Naive B cell (primary cell): Measurements from ENCODE around the gene CHCHD6. TPM values are rescaled to one million over a fixed set of nuclear protein-coding genes. Genes with fewer than 3 reads are reported as not detected.

Experiments
- ATAC-seq, 2 donors: fragments of 150-1000 bp; cut with Tn5 transposase; 2 replicates each; pipeline ENCODE4 v1.10.0; 2021; ENCODE audit warnings: low read depth in 2 of 2, mild to moderate bottlenecking in 2 of 2, moderate library complexity in 2 of 2
- DNase-seq: peaks from one replicate; pipeline ENCODE4 v3.0.0; 2022
- H3K27ac Mint-ChIP-seq, 6 donors: one replicate each; pipeline ENCODE4 v1.8.0; 2020 to 2022; ENCODE audit warnings: mild to moderate bottlenecking in 6 of 6, mixed read lengths in 6 of 6, moderate library complexity in 5 of 6, inconsistent platforms in 2 of 6
- H3K27me3 Mint-ChIP-seq, 3 donors: one replicate each; pipeline ENCODE4 v1.8.0; 2021 to 2022; ENCODE audit warnings: mixed read lengths in 3 of 3, mild to moderate bottlenecking in 1 of 3
- H3K36me3 Mint-ChIP-seq, 2 donors: one replicate each; pipeline ENCODE4 v1.8.0; 2020 to 2022; ENCODE audit warnings: mixed read lengths in 2 of 2, inconsistent platforms in 1 of 2, mild to moderate bottlenecking in 1 of 2
- H3K4me1 Mint-ChIP-seq, 3 donors: one replicate each; pipeline ENCODE4 v1.8.0; 2020 to 2022; ENCODE audit warnings: mixed read lengths in 3 of 3, inconsistent platforms in 1 of 3, mild to moderate bottlenecking in 1 of 3, moderate library complexity in 1 of 3
- H3K4me3 Mint-ChIP-seq, 8 donors: one replicate each; pipeline ENCODE4 v1.8.0; 2020 to 2022; ENCODE audit warnings: mild to moderate bottlenecking in 8 of 8, mixed read lengths in 8 of 8, moderate library complexity in 8 of 8, inconsistent platforms in 2 of 8
- H3K9me3 Mint-ChIP-seq, 7 donors: one replicate each; pipeline ENCODE4 v1.8.0; 2020 to 2022; ENCODE audit warnings: mixed read lengths in 7 of 7, mild to moderate bottlenecking in 5 of 7, inconsistent platforms in 2 of 7, moderate library complexity in 1 of 7
- polyA plus RNA-seq, 6 donors: library from polyadenylated mRNA; unstranded; fragments of 300-500 nt; fragmentation: Illumina TruSeq; gene quantifications; one replicate each; pipeline ENCODE4 v1.2.3, GENCODE V29; 2021; ENCODE audit warnings: low read depth in 6 of 6

CHCHD6 gene
- polyA plus RNA-seq, 6 donors from 2014 or later, result 8.7 to 16.3 (median 11.1) TPM

DNA sequence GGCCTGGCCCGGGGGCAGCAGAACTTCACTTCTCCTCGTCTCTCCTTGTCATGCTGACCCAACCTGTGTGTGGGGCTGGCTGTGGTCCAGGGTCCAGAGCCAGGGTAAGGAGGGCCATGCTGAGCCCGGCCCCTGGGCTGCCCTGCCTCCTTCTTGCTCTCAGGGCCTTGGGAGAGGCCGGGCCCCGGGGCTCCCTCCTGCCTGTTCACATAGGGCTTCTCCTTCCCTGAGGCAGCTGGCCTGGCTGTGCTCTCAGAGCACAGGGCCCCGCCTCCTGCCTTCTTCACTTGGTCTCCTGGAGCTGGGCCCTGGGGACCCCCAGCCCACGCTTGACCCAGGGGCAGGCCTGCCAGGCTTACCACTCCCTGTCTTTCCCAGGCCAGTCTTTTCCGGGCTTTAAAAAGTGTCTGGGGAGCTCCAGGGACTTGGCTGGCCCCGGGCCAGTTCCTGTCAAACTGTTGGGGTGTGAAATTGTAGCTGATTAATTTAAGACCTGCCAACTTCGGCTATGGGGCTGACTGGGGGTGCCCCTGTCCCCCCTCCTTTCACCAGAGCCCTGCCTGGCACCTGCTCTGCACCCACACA lies 290.7 kb downstream of the CHCHD6 start:
- Mint-ChIP-seq H3K4me3 (peak overlapping the region in 1 of 8 donors; percentile 40), H3K4me1 (peaks cover 8 to 16% (median 16%) of the 10 kb centered on the region in 3 donors), H3K9me3 (no peaks in the 10 kb centered on the region), H3K27ac (peak overlapping the region in 1 of 6 donors; percentile 33), H3K36me3 (peaks cover 0 to 3% of the 10 kb centered on the region in 2 donors), H3K27me3 (no peaks in the 10 kb centered on the region)
- DNase-seq (no peak), ATAC-seq (peak in 1 of 2 donors; percentile 30)

DNA sequence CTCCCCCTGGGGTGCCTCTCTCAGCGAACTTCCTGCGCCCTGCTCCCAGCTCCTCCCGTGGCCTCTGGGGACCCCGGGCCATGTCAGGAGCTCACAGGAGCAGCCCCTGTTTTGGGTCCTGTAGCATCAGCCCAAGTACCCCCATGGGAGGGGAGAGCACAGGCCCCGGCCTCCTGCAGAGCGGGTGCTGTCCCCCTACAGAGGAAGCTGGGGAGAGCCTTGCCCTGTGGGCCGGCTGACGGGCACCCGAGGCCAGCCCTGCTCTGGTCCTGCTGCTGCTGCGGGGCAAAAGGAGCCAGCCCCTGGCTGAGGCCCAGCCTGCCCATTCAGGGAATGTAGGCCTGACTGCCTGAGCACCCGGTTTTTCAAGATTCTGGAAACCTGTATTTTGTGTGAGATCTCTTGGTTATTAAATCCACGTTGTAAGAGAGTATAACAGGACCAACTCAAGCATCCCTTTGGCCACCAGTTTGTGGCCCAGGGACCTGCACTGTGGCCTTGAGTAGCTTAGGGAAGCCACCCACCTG lies 291.3 kb downstream of the CHCHD6 start:
- Mint-ChIP-seq H3K9me3 (no peaks in the 10 kb centered on the region), H3K4me1 (peaks cover 8 to 16% (median 16%) of the 10 kb centered on the region in 3 donors), H3K27me3 (no peaks in the 10 kb centered on the region), H3K27ac (no peak overlapping the region), H3K4me3 (no peak overlapping the region), H3K36me3 (peaks cover 0 to 3% of the 10 kb centered on the region in 2 donors)
- ATAC-seq (no peak), DNase-seq (no peak)

DNA sequence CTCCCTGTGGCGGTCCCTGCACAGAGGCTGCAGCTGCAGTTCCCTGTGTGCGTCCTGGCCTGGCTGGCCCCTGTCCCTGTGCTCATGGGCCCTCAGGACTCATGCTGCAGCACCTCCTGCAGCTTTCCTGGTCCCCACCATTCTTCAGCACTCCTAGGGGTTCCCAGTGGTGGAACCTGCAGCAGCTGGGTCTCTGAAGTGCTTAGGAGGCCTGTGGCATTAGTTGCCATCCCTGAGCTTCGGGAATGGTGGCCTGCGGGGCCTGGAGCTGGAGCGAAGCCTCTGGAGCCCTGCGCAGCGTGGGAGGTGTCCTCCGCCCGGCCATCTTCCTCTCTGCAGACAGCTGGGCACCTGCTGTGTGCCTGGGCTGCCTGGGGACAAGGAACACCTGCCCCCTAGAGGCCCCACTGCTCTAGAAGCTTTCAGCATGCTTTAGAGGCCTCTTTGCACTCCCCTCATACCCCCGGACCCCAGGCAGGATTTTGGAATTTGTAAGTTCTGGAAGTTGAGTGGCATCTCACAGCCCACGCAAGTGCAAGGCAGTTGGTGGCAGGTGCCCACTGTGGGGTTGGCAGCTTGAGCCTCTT lies 292.0 kb downstream of the CHCHD6 start:
- Mint-ChIP-seq H3K27ac (no peak overlapping the region), H3K27me3 (no peaks in the 10 kb centered on the region), H3K9me3 (no peaks in the 10 kb centered on the region), H3K4me1 (peaks cover 8 to 16% (median 13%) of the 10 kb centered on the region in 3 donors), H3K36me3 (peaks cover 0 to 3% of the 10 kb centered on the region in 2 donors), H3K4me3 (no peak overlapping the region)
- DNase-seq (no peak), ATAC-seq (no peak)

DNA sequence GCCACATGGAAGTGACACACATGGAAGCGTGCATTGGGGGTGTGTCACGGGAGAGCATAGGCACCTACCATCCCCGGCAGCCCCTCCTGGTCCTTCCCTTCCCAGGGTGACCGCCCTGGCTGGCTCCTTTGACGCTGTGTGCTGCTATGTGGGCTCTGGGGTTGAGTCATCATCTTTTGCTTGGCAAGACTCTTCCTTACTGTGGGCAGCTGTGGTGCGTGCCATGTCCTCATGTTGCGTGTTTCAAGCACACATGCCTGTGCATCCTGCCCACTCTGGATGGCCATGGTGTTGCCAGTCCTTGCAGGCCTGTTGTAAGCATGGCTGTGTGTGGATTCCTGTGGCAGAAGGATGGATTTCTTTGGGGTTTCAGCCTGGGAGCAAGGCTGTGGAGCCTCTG lies 292.9 kb downstream of the CHCHD6 start:
- Mint-ChIP-seq H3K4me1 (peaks cover 8 to 16% (median 13%) of the 10 kb centered on the region in 3 donors), H3K27ac (no peak overlapping the region), H3K9me3 (no peaks in the 10 kb centered on the region), H3K4me3 (no peak overlapping the region), H3K27me3 (no peaks in the 10 kb centered on the region), H3K36me3 (peaks cover 0 to 3% of the 10 kb centered on the region in 2 donors)
- DNase-seq (no peak), ATAC-seq (no peak)

DNA sequence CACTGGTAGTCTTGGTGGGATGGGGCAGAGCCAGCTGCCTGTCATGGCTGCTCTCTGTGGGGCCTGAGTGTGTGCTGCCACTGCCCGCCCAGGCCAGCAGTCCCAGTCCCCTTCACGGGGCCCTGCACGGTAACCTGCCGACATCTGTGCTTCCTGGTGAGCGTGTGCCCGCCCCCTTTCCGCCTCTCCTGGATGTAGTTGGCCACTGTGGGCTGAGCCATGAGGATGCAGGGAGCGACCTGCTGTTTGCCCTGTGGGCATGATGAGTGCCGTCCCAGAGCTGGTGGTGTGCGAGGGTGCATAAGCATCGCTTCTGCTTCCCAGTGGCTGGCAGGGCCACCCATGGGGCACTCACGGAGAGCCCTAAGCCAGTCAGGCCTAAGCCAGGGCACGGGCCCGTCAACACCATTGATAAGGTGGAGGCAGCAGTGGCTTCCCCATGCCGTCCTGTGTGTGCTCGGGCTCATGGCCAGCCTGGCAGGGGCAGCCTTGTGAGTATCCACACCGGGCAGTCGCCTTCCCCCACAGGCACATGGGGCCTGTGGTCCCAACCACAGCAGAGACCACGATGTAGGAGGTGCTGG lies 293.5 kb downstream of the CHCHD6 start:
- DNase-seq (no peak), ATAC-seq (no peak)
- H3K36me3 Mint-ChIP-seq, result peaks cover 0 to 3% of the 10 kb centered on the region in 2 donors
- no peaks in the 10 kb centered on the region for H3K27me3 Mint-ChIP-seq
- no peak overlapping the region for H3K4me3 Mint-ChIP-seq
- H3K27ac Mint-ChIP-seq, result peak overlapping the region in 1 of 6 donors; percentile 62
- peaks cover 8 to 16% (median 13%) of the 10 kb centered on the region in 3 donors for H3K4me1 Mint-ChIP-seq
- H3K9me3 Mint-ChIP-seq, result no peaks in the 10 kb centered on the region

DNA sequence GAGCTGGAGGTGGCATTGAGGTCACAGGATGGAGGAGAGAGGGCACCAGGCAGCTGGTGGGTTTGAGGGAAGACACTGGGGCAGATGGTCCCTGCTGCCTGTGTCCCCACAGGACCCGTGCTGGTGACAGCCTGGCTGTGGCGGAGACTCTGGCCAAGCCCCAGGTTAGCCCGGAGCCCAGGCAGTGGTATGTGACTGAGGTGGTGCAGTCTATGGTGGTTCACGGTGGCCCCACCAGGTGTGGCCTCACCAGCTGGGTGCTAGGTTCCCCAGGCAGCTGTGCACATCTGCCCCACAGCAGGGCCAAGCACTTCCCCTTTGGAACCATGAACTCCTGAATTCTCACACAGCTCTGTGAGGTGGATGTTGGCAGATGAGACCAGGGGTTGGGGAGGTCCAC lies 294.3 kb downstream of the CHCHD6 start:
- DNase-seq, result no peak
- H3K27me3 Mint-ChIP-seq, result no peaks in the 10 kb centered on the region
- no peak for ATAC-seq
- H3K36me3 Mint-ChIP-seq, result peaks cover 0 to 3% of the 10 kb centered on the region in 2 donors
- no peak overlapping the region for H3K27ac Mint-ChIP-seq
- H3K4me3 Mint-ChIP-seq, result no peak overlapping the region
- peaks cover 8 to 16% (median 13%) of the 10 kb centered on the region in 3 donors for H3K4me1 Mint-ChIP-seq
- no peaks in the 10 kb centered on the region for H3K9me3 Mint-ChIP-seq

DNA sequence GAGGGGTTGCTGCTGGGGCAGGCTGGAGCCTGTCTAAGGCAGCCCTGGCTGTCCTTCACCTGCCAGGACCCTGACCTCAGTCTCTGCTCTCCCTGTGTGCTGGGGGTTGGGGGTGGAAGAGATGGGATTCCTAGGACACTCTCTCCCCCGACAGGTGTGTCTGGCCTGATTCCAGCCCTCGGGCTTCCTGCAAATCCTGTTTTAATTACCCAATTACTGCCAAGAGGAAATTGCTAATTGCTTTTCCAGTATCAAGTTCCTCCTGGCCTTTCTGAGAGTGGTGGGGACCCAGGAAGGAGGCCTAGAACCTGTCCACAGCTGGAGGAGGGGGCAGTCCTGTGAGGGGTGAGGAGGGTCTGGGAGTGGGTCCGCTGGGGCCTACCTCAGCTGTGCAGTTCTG lies 294.7 kb downstream of the CHCHD6 start:
- H3K4me3 Mint-ChIP-seq, result no peak overlapping the region
- ATAC-seq (no peak), DNase-seq (no peak)
- H3K27me3 Mint-ChIP-seq, result no peaks in the 10 kb centered on the region
- no peak overlapping the region for H3K27ac Mint-ChIP-seq
- H3K4me1 Mint-ChIP-seq, result peaks cover 8 to 16% (median 12%) of the 10 kb centered on the region in 3 donors
- no peaks in the 10 kb centered on the region for H3K9me3 Mint-ChIP-seq
- H3K36me3 Mint-ChIP-seq, result peaks cover 0 to 2% of the 10 kb centered on the region in 2 donors

DNA sequence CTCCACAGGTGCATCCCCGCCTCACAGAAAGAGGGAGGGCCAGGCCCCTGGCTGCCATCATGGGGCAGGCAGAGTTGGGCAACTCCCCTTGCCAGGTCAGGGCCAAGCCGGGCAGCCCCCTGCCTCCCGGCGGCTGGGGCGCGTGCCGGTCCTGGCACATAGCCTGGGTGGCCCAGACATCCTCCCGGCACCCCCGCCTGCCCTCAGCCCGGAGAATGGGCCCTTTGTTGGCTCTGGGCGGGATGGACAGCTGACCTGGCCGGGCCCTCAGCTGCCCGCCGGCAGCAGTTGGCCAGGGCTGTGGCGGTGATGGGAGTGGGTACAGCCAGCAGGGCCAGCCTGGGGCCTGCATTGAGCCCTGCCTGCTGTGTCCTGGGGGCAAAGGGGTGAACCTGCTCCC lies 295.3 kb downstream of the CHCHD6 start:
- Mint-ChIP-seq H3K36me3 (no peaks in the 10 kb centered on the region), H3K27me3 (no peaks in the 10 kb centered on the region), H3K4me3 (no peak overlapping the region), H3K27ac (no peak overlapping the region), H3K9me3 (no peaks in the 10 kb centered on the region), H3K4me1 (peaks cover 7 to 12% (median 9%) of the 10 kb centered on the region in 3 donors)
- no peak for DNase-seq
- no peak for ATAC-seq

DNA sequence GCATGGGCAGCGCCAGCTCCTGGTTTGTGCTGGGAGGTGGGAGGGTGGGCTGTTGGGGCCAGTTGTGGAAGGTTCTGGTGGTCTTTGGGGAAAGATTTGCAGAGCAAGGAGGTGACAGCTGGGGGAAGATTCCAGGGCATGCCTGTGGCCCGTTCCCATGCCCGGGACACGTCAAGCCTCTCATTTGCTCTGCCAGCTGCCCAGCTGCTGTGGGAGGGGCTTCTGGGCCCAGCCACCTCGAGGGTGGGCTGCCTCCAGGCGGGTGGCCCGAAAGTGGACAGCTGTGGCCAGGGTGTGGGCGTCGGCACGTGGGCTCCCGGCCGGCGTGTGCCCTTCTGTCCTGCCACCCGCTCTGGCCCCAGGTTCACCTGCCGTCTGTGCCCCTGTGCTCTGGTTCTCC lies 296.1 kb downstream of the CHCHD6 start:
- Mint-ChIP-seq H3K4me3 (no peak overlapping the region), H3K4me1 (peaks cover 3 to 5% (median 4%) of the 10 kb centered on the region in 3 donors), H3K27me3 (no peaks in the 10 kb centered on the region), H3K27ac (no peak overlapping the region), H3K36me3 (no peaks in the 10 kb centered on the region), H3K9me3 (no peaks in the 10 kb centered on the region)
- ATAC-seq (no peak), DNase-seq (no peak)

DNA sequence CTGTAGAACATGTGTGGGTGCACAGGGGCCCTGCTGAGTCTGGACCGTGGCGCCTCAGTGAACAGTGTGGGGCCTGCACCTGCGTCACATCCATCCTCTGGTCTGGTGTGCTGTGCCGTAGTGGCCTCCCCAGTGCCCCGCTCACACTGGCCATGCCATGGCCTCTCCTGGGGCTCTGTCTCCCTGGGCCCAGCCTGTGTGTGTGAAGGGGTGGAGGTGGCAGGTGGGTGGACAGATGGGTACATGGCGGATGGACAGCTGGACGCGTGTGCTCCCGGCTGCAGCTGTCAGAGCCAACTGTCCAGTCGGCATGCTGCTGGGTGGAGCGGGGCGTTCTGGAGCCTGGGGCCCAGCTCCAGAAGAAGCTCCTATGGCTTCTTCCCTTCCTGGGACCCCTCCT lies 296.7 kb downstream of the CHCHD6 start:
- H3K27ac Mint-ChIP-seq, result peak overlapping the region in 1 of 6 donors; percentile 41

DNA sequence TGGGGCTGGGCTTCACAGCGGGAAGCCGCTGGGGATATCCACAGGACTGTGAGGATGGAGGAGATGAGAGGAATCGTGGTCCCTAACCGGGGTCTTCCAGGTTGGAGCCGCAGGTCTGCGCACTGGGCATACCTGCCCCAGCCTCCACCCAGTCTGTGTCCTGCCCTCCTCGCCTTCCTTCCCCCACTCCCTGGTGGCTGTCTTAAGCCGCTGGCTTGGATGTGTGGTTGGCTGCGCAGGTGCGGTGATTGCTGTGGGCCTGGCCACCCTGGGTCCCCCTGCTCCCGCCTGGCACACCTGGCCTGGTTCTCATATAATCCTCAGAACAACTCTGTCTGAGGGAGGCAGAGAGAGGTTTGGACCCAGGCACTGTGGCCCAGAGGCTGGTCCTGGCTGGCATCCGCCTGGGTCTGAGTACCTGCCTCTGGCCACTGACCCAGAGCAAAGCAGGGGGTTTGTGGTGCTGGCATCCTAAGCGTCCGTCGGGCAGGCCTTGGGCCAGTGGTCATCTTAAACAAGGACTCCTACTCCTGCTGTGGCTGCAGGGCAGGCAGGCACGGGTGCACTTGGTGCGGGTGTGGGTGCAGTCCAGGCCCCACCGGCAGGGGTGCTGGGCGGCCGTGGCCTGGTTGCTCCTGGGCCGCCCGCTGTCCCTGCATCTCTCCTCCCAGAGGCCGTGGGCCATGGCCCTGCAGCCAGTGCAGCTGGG lies 297.6 kb downstream of the CHCHD6 start:
- Mint-ChIP-seq H3K27ac (no peak overlapping the region), H3K4me1 (peaks cover 0 to 4% (median 0%) of the 10 kb centered on the region in 3 donors), H3K27me3 (no peaks in the 10 kb centered on the region), H3K36me3 (no peaks in the 10 kb centered on the region), H3K4me3 (no peak overlapping the region), H3K9me3 (no peaks in the 10 kb centered on the region)
- ATAC-seq, result no peak
- DNase-seq, result no peak

More for the DNA sequence above, 296.7 kb downstream of the CHCHD6 start:
- Mint-ChIP-seq H3K4me1 (peaks cover 0 to 4% (median 0%) of the 10 kb centered on the region in 3 donors), H3K36me3 (no peaks in the 10 kb centered on the region), H3K9me3 (no peaks in the 10 kb centered on the region), H3K27me3 (no peaks in the 10 kb centered on the region), H3K4me3 (no peak overlapping the region)
- DNase-seq (no peak), ATAC-seq (no peak)

DNA sequence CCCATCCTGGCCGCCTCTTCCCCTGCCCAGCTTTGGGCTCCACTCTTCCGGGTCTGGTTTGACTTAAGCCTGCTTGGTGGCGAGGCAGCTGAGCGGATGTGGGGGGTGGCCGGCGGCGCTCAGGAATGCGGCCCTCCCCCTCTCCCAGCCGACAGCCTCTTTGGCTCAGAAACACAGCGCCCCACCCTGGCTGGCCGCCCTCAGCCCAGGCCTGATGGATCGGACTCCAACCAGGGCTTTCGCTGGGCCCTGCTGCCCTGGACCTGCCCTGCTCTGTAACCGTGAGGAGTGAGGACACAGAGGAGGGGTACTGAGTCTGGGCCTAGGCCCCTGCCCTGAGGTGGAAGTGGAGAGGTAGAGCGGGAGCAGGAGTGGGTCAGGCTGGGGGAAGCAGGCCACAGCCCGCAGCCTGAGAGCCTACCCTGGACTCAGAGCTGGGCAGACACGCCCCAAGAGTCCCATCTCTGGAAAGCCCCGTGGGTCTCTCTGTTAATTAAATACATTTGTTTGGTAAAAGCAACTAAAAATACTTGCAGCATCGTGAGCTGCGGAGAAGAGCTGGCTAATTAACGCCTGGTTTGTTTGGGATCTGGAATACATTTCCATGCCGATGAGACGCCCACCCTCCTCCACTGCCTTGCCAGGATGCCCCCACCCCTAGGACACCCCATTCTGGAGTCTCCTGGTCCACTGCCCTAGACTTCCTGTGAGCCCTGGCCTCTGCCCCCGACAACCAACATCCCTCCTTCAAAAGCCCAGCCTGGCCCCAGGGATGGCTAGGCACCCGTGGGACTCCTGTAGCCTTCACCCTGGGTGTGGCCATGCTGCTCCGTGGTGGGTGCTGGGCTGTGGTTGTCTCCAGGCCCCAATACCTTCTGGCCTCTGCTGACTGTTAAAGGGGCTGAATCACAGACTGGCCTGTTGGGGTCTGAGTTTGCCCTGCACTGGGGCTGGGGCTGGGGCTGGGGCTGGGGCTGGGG lies 298.4 kb downstream of the CHCHD6 start:
- peak overlapping the region in 1 of 6 donors; percentile 15 for H3K27ac Mint-ChIP-seq
- ATAC-seq, result no peak
- peak overlapping the region in 1 of 8 donors; percentile 33 for H3K4me3 Mint-ChIP-seq
- no peaks in the 10 kb centered on the region for H3K9me3 Mint-ChIP-seq
- no peak for DNase-seq
- peaks cover 0 to 4% (median 0%) of the 10 kb centered on the region in 3 donors for H3K4me1 Mint-ChIP-seq
- no peaks in the 10 kb centered on the region for H3K27me3 Mint-ChIP-seq
- H3K36me3 Mint-ChIP-seq, result peaks cover 0 to 6% of the 10 kb centered on the region in 2 donors
